ENCODE results near the gene FGF8. TPM values are rescaled to one million over a fixed set of nuclear protein-coding genes. Genes with fewer than 3 reads are reported as not detected.

Gene FGF8
- total RNA-seq, 1 experiment from 2014 or later = 14.3 TPM

GRCh38 chr10:101780818-101781654, 5.1 kb upstream of the FGF8 start:
- Mint-ChIP-seq H3K4me1 (peaks cover 41 to 62% of the 10 kb centered on the region in 2 experiments), H3K27me3 (ENCODE audit: low read depth) (peaks cover 31% of the 10 kb centered on the region), H3K27ac (peak overlapping the region in 1 of 3 experiments; percentile 79; a peak in 1 of 7 replicates), H3K9me3 (no peaks in the 10 kb centered on the region; a peak in 1 of 5 replicates), H3K4me3 (peak overlapping the region; percentile 100; a peak in 3 of 5 replicates), H3K36me3 (ENCODE audit: insufficient read depth in 1 of 3, low read depth in 3 of 3) (peaks cover 8 to 25% (median 10%) of the 10 kb centered on the region in 3 experiments)
- Histone ChIP-seq H3T11ph (ENCODE audit: low read length) (no peak overlapping the region), H3K79me2 (ENCODE audit: insufficient read depth, low read length) (peaks cover 2% of the 10 kb centered on the region; the same call in 1 of the 2 replicates), H2BK15ac (ENCODE audit: low read depth, low read length) (no peak overlapping the region), H2AK5ac (ENCODE audit: insufficient read length, low read length) (no peak overlapping the region), H4K20me1 (ENCODE audit: control insufficient read depth, insufficient read depth, insufficient read length) (peaks cover 2% of the 10 kb centered on the region), H3K27ac (ENCODE audit: insufficient read length, low read depth, low read length) (no peak overlapping the region), H2BK5ac (ENCODE audit: insufficient read length, low read length) (no peak overlapping the region), H3K79me1 (ENCODE audit: insufficient read depth, low read depth, low read length, poor library complexity, severe bottlenecking) (no peaks in the 10 kb centered on the region), H4K8ac (replicated peaks; ENCODE audit: insufficient read length, low read depth, low read length) (no peak overlapping the region), H3K4ac (ENCODE audit: low read depth, low read length) (no peak overlapping the region), H2AFZ (ENCODE audit: low read length) (no peak overlapping the region), H3K23ac (ENCODE audit: insufficient read length, low read depth, low read length) (no peak overlapping the region), H3K56ac (ENCODE audit: insufficient read length, low read depth, low read length) (no peak overlapping the region), H3K4me2 (ENCODE audit: insufficient read depth, insufficient read length, low read length) (peak overlapping the region; percentile 98), H3K27me3 (ENCODE audit: insufficient read depth, low read length) (peaks cover 21% of the 10 kb centered on the region; the same call in 1 of the 2 replicates), H3K4me1 (ENCODE audit: insufficient read depth, low read length) (peaks cover 5% of the 10 kb centered on the region; the same call in 1 of the 2 replicates), H3K9ac (ENCODE audit: extremely low read depth, insufficient read length, low read length) (no peak overlapping the region), H3K9me3 (ENCODE audit: control insufficient read depth, low read depth, low read length) (no peaks in the 10 kb centered on the region), H4K91ac (ENCODE audit: insufficient read length, low read depth, low read length) (no peak overlapping the region), H2BK20ac (ENCODE audit: low read depth, low read length, poor library complexity, severe bottlenecking) (no peak overlapping the region), H2BK12ac (ENCODE audit: insufficient read length, low read depth, low read length) (no peak overlapping the region), H2BK120ac (ENCODE audit: low read depth, low read length, poor library complexity, severe bottlenecking) (no peak overlapping the region), H4K5ac (ENCODE audit: insufficient read length, low read depth, low read length) (no peak overlapping the region), H3K23me2 (ENCODE audit: insufficient read length, low read depth, low read length, poor library complexity, severe bottlenecking) (peaks cover 31% of the 10 kb centered on the region), H3K18ac (ENCODE audit: insufficient read length, low read depth, low read length) (no peak overlapping the region), H3K14ac (ENCODE audit: insufficient read depth, low read length) (no peak overlapping the region)
- peak; percentile 97 for TF ChIP-seq CTCF (conservative IDR thresholded peaks at IDR 0.05)
- WGBS (ENCODE audit: extremely low coverage, insufficient read length, low lambda C conversion rate) = no CpG with 5 or more reads among the region's 14 CpGs
- DNase-seq = peak; percentile 80
